Limb (tissue), 2 donors: ENCODE measurements around the gene HIGD1C.
"Not testable (repeated sequence)": the region's sequence is repeated elsewhere in the genome, so short reads cannot be mapped to it uniquely, and the experiment has no call there.

ENCODE experiments used
- DNase-seq, 2 donors: peaks; one replicate each; pipeline ENCODE4 v3.0.0-alpha.2; 2016; ENCODE audit errors: extremely low spot score in 2 of 2

HIGD1C gene

DNA sequence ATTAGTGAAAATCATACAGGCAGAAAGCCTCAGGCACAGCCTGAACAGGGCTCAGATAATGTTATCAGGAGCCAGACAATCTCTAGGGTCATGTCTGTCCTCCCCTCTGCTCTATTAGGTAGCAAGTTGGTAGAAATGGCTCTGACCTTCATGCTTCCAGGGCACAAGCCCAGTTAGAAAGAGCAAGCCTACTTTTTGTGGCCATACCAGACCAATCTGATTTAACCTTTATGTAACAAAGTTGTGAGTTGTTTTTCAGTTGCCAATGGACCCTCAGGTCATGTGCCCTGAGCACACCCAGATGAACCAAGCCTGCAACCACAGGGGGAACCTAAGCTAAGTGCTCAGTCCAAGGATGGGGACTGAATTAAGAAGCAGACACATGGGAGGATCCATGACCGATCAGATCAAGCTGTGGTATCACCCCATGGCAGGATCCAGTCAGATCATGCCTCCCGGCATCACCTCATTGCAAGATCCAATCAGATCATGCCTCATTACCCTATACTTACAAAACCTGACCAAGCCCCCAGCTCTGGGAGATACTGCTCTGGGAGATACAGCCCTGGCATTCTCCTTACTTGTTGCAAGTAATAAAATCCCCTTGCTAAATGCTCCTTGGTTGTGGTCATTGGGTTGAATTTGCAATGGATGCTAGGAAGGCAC, 18.8 kb upstream of the HIGD1C start:
- DNase-seq = no peak

GRCh38 chr12:50934371-50934851, 17.9 kb upstream of the HIGD1C start:
- no peak for DNase-seq

DNA sequence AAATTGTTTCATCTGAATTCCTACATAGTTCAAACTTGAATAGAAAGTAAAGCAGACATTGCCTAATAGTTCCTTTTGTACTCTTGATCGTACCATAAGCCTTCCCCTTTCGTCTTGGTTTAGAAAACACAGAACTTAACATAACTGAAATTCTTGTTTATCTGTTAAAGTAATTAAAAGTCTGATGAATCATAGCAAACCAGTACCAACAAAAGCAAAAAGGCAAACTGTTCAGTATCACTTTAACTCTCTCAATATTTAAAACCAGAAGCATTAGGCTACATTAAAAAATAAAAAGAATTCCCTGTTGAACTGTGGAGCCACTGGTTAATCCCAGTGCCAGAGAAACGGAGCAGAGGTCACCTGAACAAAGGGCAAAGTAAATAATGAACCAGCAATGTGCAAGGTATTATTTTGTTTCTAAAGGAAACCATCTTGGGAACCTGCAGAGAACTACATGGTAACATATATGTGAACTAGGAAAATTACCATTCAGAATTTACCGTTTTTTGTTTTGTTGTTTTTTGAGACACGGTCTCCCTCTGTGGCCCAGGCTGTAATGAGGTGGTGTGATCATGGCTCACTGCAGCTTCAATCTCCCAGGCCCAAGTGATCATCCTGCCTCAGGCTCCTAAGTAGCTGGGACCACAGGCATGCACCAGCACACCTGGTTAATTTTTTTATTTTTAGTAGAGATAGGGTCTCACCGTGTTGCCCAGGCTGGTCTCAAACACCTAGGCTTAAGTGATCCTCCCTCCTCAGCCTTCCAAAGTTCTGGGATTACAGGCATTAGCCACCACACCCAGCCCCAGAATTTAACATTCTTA, 17.1 kb upstream of the HIGD1C start:
- no peak for DNase-seq

- no peak for DNase-seq
Measured at GRCh38 chr12:50936821-50937530, 15.4 kb upstream of the HIGD1C start.

- no peak for DNase-seq
Measured at GRCh38 chr12:50937653-50938052, 14.7 kb upstream of the HIGD1C start.

DNA sequence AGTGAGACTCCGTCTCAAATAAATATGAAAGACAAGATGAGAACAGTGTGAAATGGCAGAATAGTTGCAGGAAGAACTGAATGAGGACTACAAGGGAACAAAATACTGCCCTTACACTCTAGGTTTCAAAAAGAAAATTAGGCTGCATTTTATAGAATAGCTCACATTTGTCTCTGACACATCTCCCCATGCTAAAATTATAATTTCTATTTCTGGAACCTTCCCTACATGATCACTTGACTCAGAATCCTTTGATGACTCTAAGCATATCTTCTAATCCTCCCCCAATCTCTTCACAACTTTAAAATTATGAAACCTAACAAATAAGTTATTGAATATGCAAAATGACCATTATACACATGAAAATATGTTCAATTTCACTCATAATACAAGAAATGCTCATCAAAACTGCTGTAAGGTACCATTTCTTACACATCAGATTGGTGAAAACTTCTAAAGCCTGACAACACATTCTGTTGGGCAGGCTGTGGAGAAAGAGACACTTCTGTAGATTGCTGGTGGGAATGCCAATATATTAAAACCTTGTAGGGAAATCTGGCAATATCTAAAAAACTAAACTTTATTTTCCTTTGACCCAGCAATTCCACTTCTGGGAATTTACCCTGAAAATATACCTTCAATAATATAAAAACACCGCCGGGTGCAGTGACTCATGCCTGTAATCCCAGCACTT, 4.3 kb upstream of the HIGD1C start:
- DNase-seq = no peak

- DNase-seq = no peak
Measured at GRCh38 chr12:50948798-50949197, 3.5 kb upstream of the HIGD1C start.

GRCh38 chr12:50949801-50950302, 2.5 kb upstream of the HIGD1C start:
- DNase-seq = no peak

DNA sequence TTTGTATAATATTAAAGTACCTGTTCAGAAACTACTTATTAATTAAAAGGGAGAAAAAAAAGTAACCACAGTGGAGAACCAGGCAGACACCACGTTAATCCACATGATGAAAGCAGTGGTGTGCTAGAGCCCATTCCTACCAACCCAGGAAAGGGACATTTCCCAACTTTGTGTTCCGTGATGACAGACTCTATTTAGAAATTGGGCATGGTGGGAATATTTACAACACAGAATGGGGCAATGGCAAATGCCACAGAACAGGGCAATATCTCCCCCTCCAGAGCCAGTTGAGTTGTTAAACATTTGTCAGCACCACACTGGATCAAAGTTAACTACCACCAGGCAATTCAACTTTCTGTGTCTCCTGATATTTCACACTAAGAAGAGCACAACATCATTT, 1.2 kb upstream of the HIGD1C start:
- no peak for DNase-seq

- DNase-seq = no peak
Measured at GRCh38 chr12:50953047-50953446, 703 bp downstream of the HIGD1C start.

DNA sequence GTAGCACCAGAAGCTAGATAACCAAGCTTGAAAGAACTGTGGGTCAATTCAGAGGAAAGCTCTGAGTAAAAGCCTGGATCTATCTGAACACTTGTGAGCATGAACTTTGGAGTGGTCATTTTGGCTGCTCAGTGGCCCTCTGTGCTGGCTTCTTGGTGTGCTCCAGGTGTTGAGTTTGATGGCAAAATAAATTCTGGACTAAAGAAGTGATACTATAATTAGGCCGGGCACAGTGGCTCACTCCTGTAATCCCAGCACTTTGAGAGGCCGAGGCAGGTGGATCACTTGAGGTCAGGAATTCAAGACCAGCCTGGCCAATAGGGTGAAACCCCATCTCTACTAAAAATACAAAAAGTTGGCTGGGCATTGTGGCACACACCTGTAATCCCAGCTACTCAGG, 2.4 kb downstream of the HIGD1C start:
- DNase-seq = not testable (repeated sequence)

- no peak for DNase-seq
Measured at GRCh38 chr12:50955288-50955687, 2.9 kb downstream of the HIGD1C start.

- DNase-seq = no peak
Measured at GRCh38 chr12:50955697-50956096, 3.4 kb downstream of the HIGD1C start.

DNA sequence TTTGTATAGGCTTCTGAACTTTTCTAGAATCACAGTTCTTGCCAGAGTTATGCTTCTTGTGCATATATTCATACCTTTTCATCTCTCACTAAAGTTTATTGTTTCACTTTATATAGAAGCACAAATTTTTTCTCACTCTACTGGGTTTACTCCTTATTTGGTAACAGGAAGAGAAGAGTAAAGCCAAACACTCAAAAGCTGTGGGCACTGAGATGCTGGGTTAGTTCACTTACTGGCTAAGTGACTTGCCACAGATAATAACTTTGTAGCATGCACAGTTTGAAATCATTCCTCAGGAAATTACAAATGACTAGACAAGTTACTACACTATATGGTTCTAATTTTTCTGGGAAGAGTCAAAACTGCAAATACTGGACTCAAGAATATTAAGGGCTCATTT, 7.8 kb downstream of the HIGD1C start:
- DNase-seq = no peak

DNA sequence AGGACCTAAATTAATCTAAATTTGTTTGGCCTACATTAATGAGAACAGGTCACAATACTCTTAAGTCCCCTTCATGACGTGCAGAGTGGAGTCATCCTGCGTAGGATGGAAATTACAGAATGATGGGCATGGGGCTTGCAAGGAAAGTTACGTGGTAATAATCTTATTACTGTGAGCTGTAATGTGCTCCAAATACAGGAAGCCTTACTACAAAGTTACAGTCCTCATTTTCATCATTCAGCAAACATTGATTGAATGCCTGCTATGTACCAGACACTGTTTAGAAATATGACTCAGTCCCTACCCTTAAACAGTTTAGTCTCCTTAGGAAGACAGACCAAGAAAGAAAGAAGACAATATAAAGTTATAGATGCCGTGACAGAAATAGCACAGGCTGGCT, 9.4 kb downstream of the HIGD1C start:
- no peak for DNase-seq

GRCh38 chr12:50964432-50964831, 12.1 kb downstream of the HIGD1C start:
- no peak for DNase-seq

DNA sequence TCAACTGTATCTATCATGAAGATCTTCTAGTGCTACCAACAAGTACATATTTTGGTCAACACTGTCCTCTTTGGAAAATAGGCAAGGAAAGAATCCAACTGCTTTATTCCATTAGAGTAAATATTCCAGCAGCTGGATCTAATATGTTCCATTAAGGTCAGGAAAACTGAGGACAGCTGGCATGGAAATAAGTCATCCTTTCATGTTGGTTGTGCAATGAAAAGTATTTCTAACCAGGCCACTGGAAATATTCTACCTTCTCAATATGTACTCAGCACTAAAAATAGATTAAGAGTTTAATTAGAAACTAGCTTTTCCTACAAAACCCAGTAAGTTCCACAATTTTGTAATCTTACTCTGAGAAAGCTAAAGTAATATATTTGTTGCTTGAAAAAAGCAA, 19.6 kb downstream of the HIGD1C start:
- no peak for DNase-seq

DNA sequence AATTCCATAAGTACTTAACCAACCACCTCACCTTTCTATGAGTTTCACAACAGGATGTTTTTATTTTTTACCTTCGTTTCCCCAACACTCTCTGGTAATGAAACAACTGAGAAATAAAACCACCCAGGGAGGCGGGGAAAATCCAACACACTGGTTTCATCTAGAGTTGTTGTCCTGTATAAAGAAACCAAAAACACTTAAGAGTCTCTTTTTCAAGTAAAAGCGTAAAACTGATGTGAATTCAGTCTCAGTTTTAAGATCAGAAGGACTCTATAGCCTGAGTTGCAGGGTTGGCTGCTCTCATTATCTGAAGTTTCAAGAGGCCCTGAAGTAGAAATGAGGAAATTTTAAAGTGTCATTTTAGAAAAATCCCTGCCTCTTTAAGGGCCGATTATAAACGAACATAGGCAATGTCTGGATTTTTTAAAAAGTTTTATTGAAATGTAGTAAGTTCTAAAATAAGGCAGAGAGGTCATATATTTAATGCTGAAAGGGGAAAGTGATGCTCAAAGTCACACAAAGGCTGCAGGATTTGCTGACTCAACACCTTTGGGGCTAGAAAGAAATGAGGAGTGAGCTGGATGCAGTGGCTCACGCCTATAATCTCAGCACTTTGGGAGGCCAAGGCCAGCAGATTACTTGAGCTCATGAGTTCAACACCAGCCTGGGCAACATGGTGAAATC, 27.2 kb downstream of the HIGD1C start:
- no peak for DNase-seq

- no peak for DNase-seq
Measured at GRCh38 chr12:50980545-50980944, 28.2 kb downstream of the HIGD1C start.

DNA sequence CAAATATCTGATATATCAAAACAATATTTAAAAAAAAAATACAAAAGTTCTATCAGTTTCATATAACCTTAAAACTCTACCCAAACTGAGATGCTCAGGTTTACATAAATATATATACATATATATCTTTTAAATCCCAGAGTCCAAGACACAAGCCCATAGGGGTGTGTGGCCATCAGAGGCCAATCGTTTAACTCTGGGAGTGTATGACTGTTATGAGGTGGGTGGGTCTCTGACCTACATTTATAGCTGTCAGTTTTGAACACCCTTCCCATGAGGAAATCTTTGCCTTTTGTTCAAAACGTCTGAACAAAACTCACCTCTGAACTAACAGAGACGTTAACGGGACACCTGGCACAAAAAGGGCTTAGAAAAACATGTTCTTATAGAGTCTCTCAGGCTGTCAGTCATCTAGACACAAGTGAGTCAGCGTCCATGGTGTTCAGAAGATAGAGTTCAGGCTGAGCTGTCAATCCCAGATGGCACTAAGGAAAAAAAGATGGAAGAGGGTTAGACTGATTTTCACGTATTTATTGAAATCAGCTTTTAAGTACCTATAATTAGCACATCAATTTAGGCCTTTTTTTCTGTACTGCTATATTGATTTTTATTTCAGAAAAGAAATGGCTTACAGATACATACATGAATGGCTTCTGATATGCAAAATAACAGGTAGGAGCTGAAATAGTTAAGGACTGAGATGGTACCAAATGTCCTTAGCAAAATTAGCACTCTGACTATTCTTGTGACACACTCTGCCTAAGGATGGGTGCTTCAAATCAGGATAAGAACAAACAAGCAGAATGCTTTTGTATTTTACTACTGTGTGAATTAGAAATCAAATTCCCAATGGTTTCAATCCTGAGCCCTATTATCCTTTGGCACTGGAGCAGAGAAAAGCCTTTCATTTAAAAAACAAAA, 29.2 kb downstream of the HIGD1C start:
- DNase-seq = no peak
